Endothelial cell of umbilical vein (primary cell): Measurements from ENCODE around the gene ATXN1.

Experiments
- EZH2 ChIP-seq: IDR thresholded peaks from 2 replicates; pipeline ENCODE4 v1.6.1; 2012; ENCODE audit warnings: borderline replicate concordance, low read depth, mild to moderate bottlenecking, moderate library complexity, low read length, inconsistent platforms; ENCODE audit not compliant: severe bottlenecking
- MYC ChIP-seq: IDR thresholded peaks from one replicate; pipeline ENCODE4 v1.6.1; 2011; ENCODE audit warnings: mild to moderate bottlenecking, low read depth, low read length
- POLR2A ChIP-seq: IDR thresholded peaks from 2 replicates; pipeline ENCODE4 v1.6.1; 2012; ENCODE audit warnings: low read depth, mild to moderate bottlenecking, control low read depth, low read length
- POLR2AphosphoS5 ChIP-seq: IDR thresholded peaks from 2 replicates; pipeline ENCODE4 v1.6.1; 2012; ENCODE audit warnings: low read depth, mild to moderate bottlenecking, control low read depth, low read length, moderate library complexity; ENCODE audit not compliant: insufficient read depth
- TF ChIP-seq, protein P1 (sequence below), 2 donors: IDR thresholded peaks; 1 replicate in 1 of 2; 2 replicates in 1 of 2; pipeline ENCODE4 v1.5.1; 2011; ENCODE audit warnings: low read length in 2 of 2, mild to moderate bottlenecking in 2 of 2, moderate library complexity in 2 of 2, control low read depth in 1 of 2, inconsistent platforms in 1 of 2, low read depth in 1 of 2; ENCODE audit not compliant: insufficient read depth in 1 of 2; ENCODE audit errors: extremely low read depth in 1 of 2
- TF ChIP-seq, protein P2 (sequence below): IDR thresholded peaks from 2 replicates; pipeline ENCODE4 v1.6.1; 2011; ENCODE audit not compliant: insufficient read depth, insufficient read length

DNA sequence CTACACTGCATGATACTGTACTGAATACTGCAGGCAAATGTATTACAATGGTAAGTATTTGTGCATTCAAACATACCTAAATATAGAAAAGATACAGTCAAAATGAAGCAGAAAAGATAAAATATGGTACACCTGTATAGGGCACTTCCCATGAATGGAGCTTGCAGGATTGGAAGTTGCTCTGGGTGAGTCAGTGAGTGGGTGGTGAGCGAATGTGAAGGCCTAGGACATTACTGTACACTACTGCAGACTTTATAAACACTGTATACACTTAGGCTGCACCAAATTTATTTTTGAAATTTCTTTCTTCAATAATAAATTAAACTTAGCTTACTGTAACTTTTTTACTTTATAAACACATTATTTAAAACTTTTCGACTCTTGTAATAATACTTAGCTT, 213.1 kb downstream of the ATXN1 start:
- TF ChIP-seq, protein P1, sequence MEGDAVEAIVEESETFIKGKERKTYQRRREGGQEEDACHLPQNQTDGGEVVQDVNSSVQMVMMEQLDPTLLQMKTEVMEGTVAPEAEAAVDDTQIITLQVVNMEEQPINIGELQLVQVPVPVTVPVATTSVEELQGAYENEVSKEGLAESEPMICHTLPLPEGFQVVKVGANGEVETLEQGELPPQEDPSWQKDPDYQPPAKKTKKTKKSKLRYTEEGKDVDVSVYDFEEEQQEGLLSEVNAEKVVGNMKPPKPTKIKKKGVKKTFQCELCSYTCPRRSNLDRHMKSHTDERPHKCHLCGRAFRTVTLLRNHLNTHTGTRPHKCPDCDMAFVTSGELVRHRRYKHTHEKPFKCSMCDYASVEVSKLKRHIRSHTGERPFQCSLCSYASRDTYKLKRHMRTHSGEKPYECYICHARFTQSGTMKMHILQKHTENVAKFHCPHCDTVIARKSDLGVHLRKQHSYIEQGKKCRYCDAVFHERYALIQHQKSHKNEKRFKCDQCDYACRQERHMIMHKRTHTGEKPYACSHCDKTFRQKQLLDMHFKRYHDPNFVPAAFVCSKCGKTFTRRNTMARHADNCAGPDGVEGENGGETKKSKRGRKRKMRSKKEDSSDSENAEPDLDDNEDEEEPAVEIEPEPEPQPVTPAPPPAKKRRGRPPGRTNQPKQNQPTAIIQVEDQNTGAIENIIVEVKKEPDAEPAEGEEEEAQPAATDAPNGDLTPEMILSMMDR (IDR thresholded peaks at IDR 0.05; ENCODE audit: extremely low read depth in 1 of 2, insufficient read depth in 1 of 2, low read depth in 1 of 2, low read length in 2 of 2): no peak
- TF ChIP-seq POLR2A: no peak
- TF ChIP-seq POLR2AphosphoS5: no peak
- no peak for TF ChIP-seq MYC
- TF ChIP-seq, protein P2, sequence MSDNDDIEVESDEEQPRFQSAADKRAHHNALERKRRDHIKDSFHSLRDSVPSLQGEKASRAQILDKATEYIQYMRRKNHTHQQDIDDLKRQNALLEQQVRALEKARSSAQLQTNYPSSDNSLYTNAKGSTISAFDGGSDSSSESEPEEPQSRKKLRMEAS: no peak
- TF ChIP-seq EZH2: no peak
